ENCODE data around the gene KLC1.
A peak's percentile ranks its signal among the peaks of the same experiment; 100 is the strongest.
"Not testable (repeated sequence)": the region's sequence is repeated elsewhere in the genome, so short reads cannot be mapped to it uniquely, and the experiment has no call there.

Gene KLC1

GRCh38 chr14:103662591-103662990 lies 33.6 kb downstream of the KLC1 start:
- no peak for DNase-seq

GRCh38 chr14:103663506-103663905 lies 34.5 kb downstream of the KLC1 start:
- DNase-seq = no peak

- DNase-seq = no peak
Measured at GRCh38 chr14:103667671-103668070, 38.7 kb downstream of the KLC1 start.

GRCh38 chr14:103668117-103668516 lies 39.1 kb downstream of the KLC1 start:
- DNase-seq = no peak

DNA sequence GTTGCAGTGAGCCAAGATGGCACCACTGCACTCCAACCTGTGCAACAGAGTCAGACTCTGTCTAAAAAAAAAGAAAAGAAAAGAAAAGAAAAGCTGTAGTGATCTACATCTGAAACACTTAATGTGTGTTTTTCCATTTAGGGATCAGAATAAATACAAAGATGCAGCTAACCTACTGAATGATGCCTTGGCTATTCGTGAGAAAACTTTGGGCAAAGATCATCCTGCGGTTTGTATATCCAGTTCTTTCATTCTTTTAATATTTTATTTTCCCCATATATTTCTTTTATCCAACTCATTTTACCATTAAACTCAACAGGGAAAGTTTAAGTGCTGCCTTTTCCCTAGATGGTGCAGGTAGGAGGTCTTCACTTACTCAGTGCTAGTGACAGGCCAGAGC lies 40.4 kb downstream of the KLC1 start:
- DNase-seq = no peak

DNA sequence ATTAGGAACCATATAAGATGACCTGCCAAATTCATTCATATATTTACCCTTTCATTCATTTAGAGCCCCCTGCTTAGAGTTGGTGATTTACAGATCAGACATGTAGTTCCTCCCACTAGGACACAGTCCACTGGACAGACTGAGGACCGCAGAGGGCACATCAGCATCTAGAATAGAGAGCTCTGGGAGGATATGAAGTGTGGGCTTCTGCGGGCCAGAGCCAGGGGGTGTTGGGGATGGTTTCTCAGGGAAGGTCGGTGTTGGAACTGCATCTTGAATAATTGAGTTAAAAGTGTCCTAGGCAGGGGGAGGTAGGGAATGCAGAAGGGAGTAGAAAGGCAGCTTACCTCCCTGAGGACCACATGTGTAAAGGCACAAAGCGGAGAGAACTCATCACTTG lies 42.9 kb downstream of the KLC1 start:
- DNase-seq = no peak

GRCh38 chr14:103675957-103676356 lies 46.9 kb downstream of the KLC1 start:
- no peak for DNase-seq

GRCh38 chr14:103676881-103677675 lies 48.1 kb downstream of the KLC1 start:
- DNase-seq = no peak

DNA sequence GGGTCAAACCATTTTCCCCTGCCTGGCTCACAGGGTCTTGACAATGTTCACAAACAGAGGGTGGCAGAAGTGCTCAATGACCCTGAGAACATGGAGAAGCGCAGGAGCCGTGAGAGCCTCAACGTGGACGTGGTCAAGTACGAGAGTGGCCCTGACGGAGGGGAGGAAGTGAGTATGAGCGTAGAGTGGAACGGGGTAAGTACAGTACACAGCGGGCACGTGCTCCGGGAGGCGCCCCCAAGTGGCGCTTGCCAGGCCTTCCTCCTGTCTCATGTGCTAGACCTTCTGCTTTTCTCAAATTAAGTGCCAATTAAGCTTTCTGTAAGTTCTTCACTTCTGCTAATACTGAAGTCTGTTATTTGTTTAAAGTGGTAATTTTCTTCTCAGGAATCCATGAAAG lies 50.3 kb downstream of the KLC1 start:
- peak; percentile 4 for DNase-seq

DNA sequence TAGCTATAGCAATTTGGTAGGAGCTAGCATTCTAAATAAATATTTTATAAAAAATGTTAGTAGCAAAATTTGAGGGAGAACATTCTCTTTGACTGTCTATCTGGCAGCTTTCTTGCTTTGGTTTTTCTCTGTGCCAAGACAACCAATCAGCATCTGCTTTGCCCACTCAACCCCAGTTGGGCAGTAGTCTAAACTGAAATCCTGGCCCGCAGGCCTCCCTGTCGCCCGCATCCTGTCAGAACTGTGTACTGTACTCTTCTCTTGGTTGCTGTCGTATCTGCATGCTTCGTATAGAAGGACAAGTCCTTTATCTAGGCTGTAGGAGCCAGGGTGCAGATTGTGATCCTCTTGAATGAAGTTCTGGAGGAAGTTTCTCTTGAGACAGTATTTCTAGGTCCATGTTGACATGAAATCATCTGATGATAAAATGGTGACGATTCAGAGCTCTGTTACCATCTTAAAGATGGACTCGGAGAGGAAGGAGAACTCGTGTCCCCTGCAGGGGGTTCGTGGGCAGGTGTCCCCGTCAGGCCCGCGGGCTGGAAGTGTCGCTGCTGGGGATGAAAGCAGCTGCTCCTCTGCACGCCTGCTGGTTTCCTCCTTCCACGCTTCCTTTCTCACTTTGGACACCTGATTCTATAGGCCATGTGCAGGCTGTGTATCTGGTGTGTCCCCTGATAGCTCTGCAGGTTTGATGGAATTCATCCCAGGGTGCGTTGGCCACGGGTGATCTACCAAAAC lies 51.6 kb downstream of the KLC1 start:
- DNase-seq = no peak

GRCh38 chr14:103683139-103683538 lies 54.1 kb downstream of the KLC1 start:
- DNase-seq = no peak

DNA sequence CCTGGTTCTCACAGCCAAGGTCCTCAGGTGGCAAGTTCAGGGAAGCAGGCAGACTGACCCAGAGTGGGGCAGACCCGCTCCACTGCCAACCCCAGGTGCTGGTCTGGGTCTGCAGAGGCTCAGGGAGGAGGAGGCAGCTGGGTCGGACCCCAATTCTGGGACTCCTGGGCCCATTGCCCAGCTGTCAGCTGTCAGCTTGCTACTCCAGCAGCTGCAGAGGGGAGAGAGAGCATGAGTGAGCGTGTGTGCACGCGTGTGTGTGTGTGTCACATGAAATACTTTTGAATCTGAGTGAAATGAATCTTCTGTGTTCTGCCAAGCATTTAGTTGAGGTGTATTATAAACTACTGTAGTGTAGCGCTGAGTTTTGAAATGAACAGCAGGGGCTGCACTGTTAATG lies 55.5 kb downstream of the KLC1 start:
- DNase-seq = no peak

- no peak for DNase-seq
Measured at GRCh38 chr14:103684871-103685270, 55.9 kb downstream of the KLC1 start.

DNA sequence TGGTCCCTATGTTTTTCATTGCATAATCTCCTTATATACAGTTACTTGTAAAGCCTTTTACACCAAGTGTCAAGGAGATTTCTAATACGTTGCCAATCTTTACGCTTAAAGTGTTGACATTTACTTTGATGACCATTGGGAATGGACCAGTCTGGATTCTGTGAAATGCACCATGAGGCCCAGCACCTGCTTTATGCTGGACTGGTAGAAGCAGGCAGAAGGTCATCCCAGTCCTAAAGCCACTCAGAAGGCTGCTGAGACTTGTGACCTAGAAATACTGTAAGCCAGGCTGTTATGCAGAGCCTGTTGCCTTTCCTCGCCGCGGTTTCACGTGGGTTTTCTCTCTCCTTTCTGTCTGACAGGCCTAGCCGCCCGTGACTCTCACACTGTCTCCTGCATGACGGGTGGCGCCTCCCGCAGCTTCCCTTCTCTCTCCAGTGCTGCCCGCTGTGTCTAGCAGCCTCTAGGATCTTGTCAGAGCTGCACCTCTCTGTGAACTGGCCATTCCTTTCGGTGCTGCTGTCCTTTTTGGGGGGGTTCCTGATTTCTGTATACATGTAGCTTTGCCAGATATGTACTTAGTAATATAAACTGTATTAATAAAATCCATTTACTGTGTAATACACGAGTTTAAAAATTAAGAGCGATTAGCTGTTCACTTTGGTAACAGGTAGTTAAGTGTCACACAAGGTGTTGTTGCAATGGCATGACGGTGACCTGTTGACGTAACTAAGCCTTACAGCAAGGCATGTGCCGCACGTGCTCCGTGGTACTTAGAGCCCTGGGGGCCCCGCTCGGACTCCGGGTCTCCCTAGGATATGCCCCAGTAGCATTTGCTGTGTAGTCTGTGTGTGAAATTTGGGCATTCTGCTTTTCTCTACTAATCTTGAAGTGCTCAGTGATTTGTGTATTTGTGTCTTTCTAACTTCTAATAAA lies 56.5 kb downstream of the KLC1 start:
- DNase-seq = no peak

- no peak for DNase-seq
Measured at GRCh38 chr14:103686831-103687485, 57.9 kb downstream of the KLC1 start.

- DNase-seq = no peak
Measured at GRCh38 chr14:103687712-103688111, 58.7 kb downstream of the KLC1 start.

GRCh38 chr14:103688441-103688840 lies 59.4 kb downstream of the KLC1 start:
- DNase-seq = no peak

DNA sequence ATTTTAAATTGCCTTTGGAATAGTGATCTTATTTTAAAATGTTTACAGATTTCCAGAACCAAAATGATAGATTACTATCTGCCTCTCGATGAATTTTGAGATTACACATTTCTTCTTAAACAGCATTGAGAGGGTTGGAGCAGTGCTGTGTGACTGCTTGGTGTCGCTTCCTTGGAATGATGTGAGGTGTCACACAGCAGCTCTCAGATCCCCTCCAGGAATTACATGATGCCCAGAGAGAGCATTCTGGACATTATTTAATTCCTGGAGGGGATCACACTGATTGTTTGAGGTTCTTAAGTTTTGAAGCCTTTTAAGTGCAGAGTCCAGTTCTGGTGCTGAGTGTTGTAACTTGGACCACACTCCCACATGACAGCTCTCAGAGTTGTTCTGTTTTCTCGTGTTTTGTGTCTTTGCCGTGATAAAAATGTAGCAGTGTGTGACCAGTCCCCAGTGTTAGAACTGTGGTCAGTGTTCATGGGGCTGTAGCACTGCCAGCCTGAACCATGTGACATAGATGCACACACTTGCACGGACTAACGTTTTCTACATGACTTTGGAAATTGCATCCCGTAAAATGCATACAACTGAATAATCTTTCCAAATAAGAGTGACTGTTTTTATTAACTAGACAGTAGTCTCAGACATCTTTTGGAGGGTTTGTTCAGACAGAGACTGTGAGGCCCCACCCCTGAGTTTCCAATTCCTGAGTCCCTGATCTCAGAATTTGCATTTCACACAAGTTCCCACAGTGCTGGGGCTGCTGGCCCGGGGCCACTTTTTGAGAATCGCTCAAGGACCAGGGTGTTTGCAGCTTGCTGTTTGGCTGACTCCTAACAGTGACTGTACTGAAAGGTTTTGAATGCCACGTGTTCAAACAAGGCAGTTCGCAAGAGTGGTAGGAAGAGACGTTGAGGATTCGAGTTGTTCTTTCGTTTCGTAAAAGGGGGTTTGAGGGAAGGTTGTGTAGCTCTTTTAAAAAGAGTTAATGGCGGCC lies 60.2 kb downstream of the KLC1 start:
- DNase-seq = no peak

DNA sequence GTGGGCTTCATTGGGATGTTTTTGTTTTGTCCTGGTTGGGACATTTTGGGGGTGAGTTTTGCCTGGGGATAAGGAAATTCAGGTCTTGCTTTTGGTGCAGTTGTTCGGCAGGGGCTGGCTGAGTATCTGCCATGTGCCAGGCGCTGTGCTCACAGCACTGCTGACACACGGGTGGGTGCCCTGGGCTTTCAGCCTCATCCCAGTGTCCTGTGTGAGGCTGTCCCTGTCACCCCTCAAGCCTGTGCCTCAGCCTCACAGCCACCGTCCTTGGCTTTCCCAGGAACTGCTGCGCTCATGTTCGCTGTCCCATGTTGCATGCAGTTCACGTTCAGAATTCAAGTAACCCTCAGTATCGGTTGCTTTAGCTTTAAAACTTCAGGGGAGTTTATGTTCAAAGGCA lies 61.3 kb downstream of the KLC1 start:
- DNase-seq = no peak

GRCh38 chr14:103691655-103692054 lies 62.6 kb downstream of the KLC1 start:
- not testable (repeated sequence) for DNase-seq

GRCh38 chr14:103692159-103692558 lies 63.1 kb downstream of the KLC1 start:
- no peak for DNase-seq

Measured in effector CD8-positive, alpha-beta T cell (primary cell).